Vagina (tissue), 2 donors: Measurements from ENCODE around the gene SMPD3. TPM values are rescaled to one million over a fixed set of nuclear protein-coding genes. Genes with fewer than 3 reads are reported as not detected.

Experiments
- DNase-seq, 2 donors: peaks; one replicate each; pipeline ENCODE4 v3.0.0-alpha.2; 2017; ENCODE audit errors: extremely low spot score in 2 of 2
- H3K27ac ChIP-seq: fragments of 200-600 bp; sonication (generic); one replicate; pipeline ENCODE4 v1.5.1; 2019
- H3K27me3 ChIP-seq: fragments of 200-600 bp; sonication (generic); one replicate; pipeline ENCODE4 v1.5.1; 2019
- H3K36me3 ChIP-seq, 2 donors: fragments of 200-600 bp; sonication (generic); one replicate each; pipeline ENCODE4 v1.5.1; 2017 to 2019
- H3K4me1 ChIP-seq: fragments of 200-600 bp; sonication (generic); one replicate; pipeline ENCODE4 v1.5.1; 2019
- H3K4me3 ChIP-seq, 2 donors: fragments of 200-600 bp; sonication (generic); 1 replicate in 1 of 2; 2 replicates in 1 of 2; pipeline ENCODE4 v1.5.1; 2016 to 2019
- H3K9me3 ChIP-seq: fragments of 200-600 bp; sonication (generic); one replicate; pipeline ENCODE4 v1.5.1; 2019
- POLR2A ChIP-seq, 2 donors: fragments of 450-650 bp; IDR thresholded peaks; one replicate each; pipeline ENCODE4 v1.6.1; 2017; ENCODE audit warnings: antibody characterized with exemption in 2 of 2, mild to moderate bottlenecking in 2 of 2, moderate library complexity in 2 of 2
- POLR2AphosphoS5 ChIP-seq, 2 donors: sonication (generic); formaldehyde crosslinking; IDR thresholded peaks; one replicate each; pipeline ENCODE4 v1.9.0; 2017; ENCODE audit warnings: antibody characterized with exemption in 2 of 2, mild to moderate bottlenecking in 2 of 2, low read depth in 1 of 2; ENCODE audit not compliant: insufficient read depth in 1 of 2
- intact Hi-C: fragments of 100-400 bp; cut with DNase I; formaldehyde crosslinking; loops from one replicate; pipeline ENCODE4 v1.15.1; 2023
- total RNA-seq: library from RNA; depleted of rRNA; stranded (reverse); fragments of >200 nt; gene quantifications from one replicate; pipeline ENCODE4 v1.2.3, GENCODE V29; 2016
- TF ChIP-seq, protein P1 (sequence below), 3 experiments: fragments of 450-650 bp in 2 of 3; fragments of 200-600 bp in 1 of 3; sonication (generic) in 1 of 3; IDR thresholded peaks; one replicate each; pipeline ENCODE4 v1.5.1; 2017 to 2019; ENCODE audit warnings: antibody characterized with exemption in 3 of 3, mild to moderate bottlenecking in 2 of 3, moderate library complexity in 2 of 3

SMPD3 gene
- total RNA-seq, 1 donor from 2014 or later, result 3.4 TPM

DNA sequence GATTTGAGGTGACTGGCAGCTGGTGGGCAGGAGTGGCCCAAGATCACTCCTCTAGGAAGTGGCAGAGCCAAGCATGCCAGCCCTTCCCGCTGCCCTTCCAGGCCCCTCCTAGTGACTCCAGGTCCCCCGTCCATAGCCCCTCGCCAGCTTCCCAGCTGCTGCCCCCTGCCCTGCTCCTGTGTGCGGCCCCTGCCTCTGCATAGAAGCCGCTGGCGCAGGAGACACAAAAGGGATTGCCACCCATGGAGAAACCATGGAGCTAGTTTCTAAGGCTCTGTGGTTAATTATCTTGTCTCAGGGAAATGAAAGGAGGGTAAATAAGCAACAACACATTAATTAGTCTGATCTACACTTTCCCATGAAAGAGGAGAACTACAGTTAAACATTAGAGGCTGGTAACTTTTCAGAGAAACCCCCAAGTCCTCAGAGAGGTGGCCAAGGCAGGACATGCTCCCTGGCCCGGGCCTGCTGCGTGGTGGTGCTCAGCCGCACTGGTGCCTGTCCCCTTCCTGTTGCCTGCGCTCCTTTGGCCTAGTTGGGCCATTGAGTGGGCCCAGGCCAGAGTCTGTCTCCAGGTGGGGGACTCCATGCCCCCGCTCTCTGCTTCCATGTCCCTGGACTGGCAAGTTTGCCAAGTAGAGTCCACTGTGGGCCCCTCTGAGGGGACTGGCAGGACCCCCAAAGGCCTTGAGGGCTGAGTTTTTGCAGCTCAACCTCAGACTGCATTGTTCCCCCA lies 72.3 kb downstream of the SMPD3 start:
- Histone ChIP-seq H3K4me1 (no peaks in the 10 kb centered on the region), H3K36me3 (no peaks in the 10 kb centered on the region), H3K27ac (no peak overlapping the region), H3K27me3 (no peaks in the 10 kb centered on the region), H3K9me3 (no peaks in the 10 kb centered on the region), H3K4me3 (no peak overlapping the region)
- TF ChIP-seq, protein P1, sequence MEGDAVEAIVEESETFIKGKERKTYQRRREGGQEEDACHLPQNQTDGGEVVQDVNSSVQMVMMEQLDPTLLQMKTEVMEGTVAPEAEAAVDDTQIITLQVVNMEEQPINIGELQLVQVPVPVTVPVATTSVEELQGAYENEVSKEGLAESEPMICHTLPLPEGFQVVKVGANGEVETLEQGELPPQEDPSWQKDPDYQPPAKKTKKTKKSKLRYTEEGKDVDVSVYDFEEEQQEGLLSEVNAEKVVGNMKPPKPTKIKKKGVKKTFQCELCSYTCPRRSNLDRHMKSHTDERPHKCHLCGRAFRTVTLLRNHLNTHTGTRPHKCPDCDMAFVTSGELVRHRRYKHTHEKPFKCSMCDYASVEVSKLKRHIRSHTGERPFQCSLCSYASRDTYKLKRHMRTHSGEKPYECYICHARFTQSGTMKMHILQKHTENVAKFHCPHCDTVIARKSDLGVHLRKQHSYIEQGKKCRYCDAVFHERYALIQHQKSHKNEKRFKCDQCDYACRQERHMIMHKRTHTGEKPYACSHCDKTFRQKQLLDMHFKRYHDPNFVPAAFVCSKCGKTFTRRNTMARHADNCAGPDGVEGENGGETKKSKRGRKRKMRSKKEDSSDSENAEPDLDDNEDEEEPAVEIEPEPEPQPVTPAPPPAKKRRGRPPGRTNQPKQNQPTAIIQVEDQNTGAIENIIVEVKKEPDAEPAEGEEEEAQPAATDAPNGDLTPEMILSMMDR (IDR thresholded peaks at IDR 0.05), result no peak
- no peak for TF ChIP-seq POLR2AphosphoS5 (IDR thresholded peaks at IDR 0.05; ENCODE audit: insufficient read depth in 1 of 2, low read depth in 1 of 2)
- intact Hi-C loops, result no loop called here
- DNase-seq, result no peak

DNA sequence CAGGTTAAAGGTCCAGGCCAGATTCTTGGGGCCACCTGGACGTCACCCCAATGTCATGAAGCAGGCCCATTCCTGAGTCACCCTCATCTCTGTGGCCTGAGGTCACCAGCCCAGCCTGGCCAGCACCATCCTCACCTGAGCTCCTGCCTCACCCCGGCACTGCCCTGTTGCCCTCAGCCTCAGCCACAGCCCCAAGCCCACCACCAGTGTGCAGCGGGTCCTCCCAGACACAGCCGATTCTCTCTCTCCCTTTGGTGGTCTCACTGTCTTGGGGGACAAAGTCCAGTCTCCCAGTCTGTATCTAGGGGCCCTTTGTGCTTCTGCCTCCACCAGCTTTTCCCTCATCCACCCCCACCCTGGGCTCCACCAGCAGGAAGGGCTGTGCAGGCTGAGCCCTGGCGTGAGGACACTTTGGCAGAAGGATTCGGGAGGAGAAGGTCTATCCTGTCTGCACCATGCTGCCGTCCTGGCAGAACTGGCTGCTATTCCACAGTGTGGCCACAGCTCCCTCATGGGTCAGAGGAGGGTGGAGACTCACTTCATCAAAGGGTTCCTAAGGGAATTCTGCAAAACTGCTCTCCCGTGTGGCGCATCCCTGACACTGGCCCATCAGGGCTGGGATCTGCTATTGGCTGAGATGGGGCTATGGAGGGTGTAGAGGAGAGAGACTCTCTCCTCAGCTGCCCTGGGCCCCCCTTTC lies 73.2 kb downstream of the SMPD3 start:
- TF ChIP-seq POLR2A (IDR thresholded peaks at IDR 0.05), result no peak
- TF ChIP-seq POLR2AphosphoS5 (IDR thresholded peaks at IDR 0.05; ENCODE audit: insufficient read depth in 1 of 2, low read depth in 1 of 2), result no peak
- TF ChIP-seq, protein P1 (IDR thresholded peaks at IDR 0.05), result no peak
- Histone ChIP-seq H3K9me3 (no peaks in the 10 kb centered on the region), H3K36me3 (no peaks in the 10 kb centered on the region), H3K27ac (no peak overlapping the region), H3K27me3 (no peaks in the 10 kb centered on the region), H3K4me1 (no peaks in the 10 kb centered on the region), H3K4me3 (no peak overlapping the region)
- intact Hi-C loops, result no loop called here
- no peak for DNase-seq

GRCh38 chr16:68374246-68374805 lies 74.0 kb downstream of the SMPD3 start:
- Histone ChIP-seq H3K27ac (no peak overlapping the region), H3K4me3 (no peak overlapping the region), H3K27me3 (no peaks in the 10 kb centered on the region), H3K36me3 (no peaks in the 10 kb centered on the region), H3K4me1 (no peaks in the 10 kb centered on the region), H3K9me3 (no peaks in the 10 kb centered on the region)
- intact Hi-C loops, result no loop called here
- TF ChIP-seq, protein P1 (IDR thresholded peaks at IDR 0.05), result no peak
- TF ChIP-seq POLR2A (IDR thresholded peaks at IDR 0.05), result no peak
- TF ChIP-seq POLR2AphosphoS5 (IDR thresholded peaks at IDR 0.05; ENCODE audit: insufficient read depth in 1 of 2, low read depth in 1 of 2), result no peak
- DNase-seq, result no peak

- Histone ChIP-seq H3K9me3 (no peaks in the 10 kb centered on the region), H3K27ac (no peak overlapping the region), H3K27me3 (no peaks in the 10 kb centered on the region), H3K4me3 (no peak overlapping the region), H3K36me3 (no peaks in the 10 kb centered on the region), H3K4me1 (no peaks in the 10 kb centered on the region)
- TF ChIP-seq, protein P1 (IDR thresholded peaks at IDR 0.05), result no peak
- TF ChIP-seq POLR2A (IDR thresholded peaks at IDR 0.05) (no peak), POLR2AphosphoS5 (IDR thresholded peaks at IDR 0.05; ENCODE audit: insufficient read depth in 1 of 2, low read depth in 1 of 2) (no peak)
- intact Hi-C loops, result no loop called here
- no peak for DNase-seq
Observed at GRCh38 chr16:68373528-68374245, 74.6 kb downstream of the SMPD3 start.
